Heart right ventricle (tissue), 16 donors: Measurements from ENCODE around the gene INPP5A. TPM values are rescaled to one million over a fixed set of nuclear protein-coding genes. Genes with fewer than 3 reads are reported as not detected.

ENCODE experiments used
- ATAC-seq, 8 donors: fragments of 200-7000 bp; cut with Tn5 transposase; one replicate each; pipeline ENCODE4 v1.9.1; 2020; ENCODE audit warnings: mild to moderate bottlenecking in 8 of 8, moderate library complexity in 8 of 8, moderate number of reproducible peaks in 1 of 8
- DNase-seq, 2 donors: peaks; one replicate each; pipeline ENCODE4 v3.0.0-alpha.2; 2020
- H3K27ac ChIP-seq, 10 donors: fragments of 200-600 bp; sonication (generic) in 2 of 10; one replicate each; pipeline versions ENCODE4 v1.5.0 to v1.8.0; 2020 to 2022; ENCODE audit warnings: mild to moderate bottlenecking in 3 of 10
- H3K27me3 ChIP-seq, 7 donors: fragments of 200-600 bp; one replicate each; pipeline ENCODE4 v1.8.0; 2021 to 2022; ENCODE audit warnings: mild to moderate bottlenecking in 2 of 7
- H3K36me3 ChIP-seq, 9 donors: fragments of 200-600 bp; sonication (generic) in 1 of 9; one replicate each; pipeline versions ENCODE4 v1.5.0 to v1.8.0; 2020 to 2022; ENCODE audit warnings: mild to moderate bottlenecking in 2 of 9
- H3K4me1 ChIP-seq, 9 donors: fragments of 200-600 bp; sonication (generic) in 1 of 9; one replicate each; pipeline versions ENCODE4 v1.5.0 to v1.8.0; 2020 to 2022; ENCODE audit warnings: mild to moderate bottlenecking in 4 of 9
- H3K4me3 ChIP-seq, 10 donors: fragments of 200-600 bp; sonication (generic) in 2 of 10; one replicate each; pipeline versions ENCODE4 v1.5.0 to v1.8.0; 2020 to 2022; ENCODE audit warnings: mild to moderate bottlenecking in 7 of 10, moderate library complexity in 2 of 10
- H3K9me3 ChIP-seq, 11 donors: fragments of 200-600 bp in 10 of 11; sonication (generic) in 2 of 11; one replicate each; pipeline versions ENCODE4 v1.5.0 to v1.8.0; 2013 to 2022; ENCODE audit warnings: mild to moderate bottlenecking in 2 of 11, control low read depth in 1 of 11, moderate library complexity in 1 of 11
- CTCF ChIP-seq, 9 donors: fragments of 200-600 bp; sonication (generic) in 2 of 9; IDR thresholded peaks; one replicate each; pipeline versions ENCODE4 v1.5.0 to v1.8.0; 2021 to 2022; ENCODE audit warnings: antibody characterized with exemption in 9 of 9, mild to moderate bottlenecking in 5 of 9, moderate library complexity in 1 of 9
- WGBS, 2 donors: extraction: QIAGEN DNeasy Blood & Tissue Kit; methylation state at CpG; one replicate each; pipeline ENCODE4 v1.1.7; 2013; ENCODE audit warnings: inconsistent platforms in 1 of 2; 5-methylcytosine and 5-hydroxymethylcytosine counted together
- intact Hi-C, 10 donors: fragments of 100-400 bp; cut with DNase I; formaldehyde crosslinking; loops; one replicate each; pipeline versions ENCODE4 v1.11.1 to v1.14.2; 2022
- polyA plus RNA-seq, 2 donors: library from polyadenylated mRNA; stranded (reverse); fragments of 200-250 nt; gene quantifications; one replicate each; pipeline ENCODE4 v1.2.3, GENCODE V29; 2013
- total RNA-seq, 10 donors: library from RNA; stranded (reverse); fragmentation: NEBNext Ultra II Directional in 3 of 10; extraction: Animal tissue kit (Norgen Biotek cat#: 25700) in 3 of 10; gene quantifications; one replicate each; pipeline versions ENCODE4 v1.2.1 to v1.2.4, GENCODE V29; 2021 to 2023
- donor health status: Arrhythmogenic right ventricular cardiomyopathy.
- donor health status: ischemic (EF 13 %, LVEDD 7.1; RV severe dilation, severe dysfunction).
- donor health status: healthy with polysubstance abuse.
- donor health status: DM: no; HTN: yes; CAD: no.
- donor health status: DM: no; HTN: no; CAD: no.
- donor health status: ischemic (EF 25% LVEDD 6.9; RV normal size, moderate dysfunction).
- donor health status: ischemic (EF 25% LVEDD 5.7; RV mildly dilated, moderate dysfunction).
- donor health status: healthy.
- donor health status: DM: yes; HTN: yes; CAD: no.
- donor health status: Ischemic cardiomyopathy.
- donor health status: ischemic (EF 35%, LVEDD 5.7; RV mildly dilated, moderate dysfunction).
- donor health status: nonischemic (EF 11% LVEDD 7.7; RV severe dilation, severe dysfunction).
- donor health status: DM: yes; HTN: yes; CAD: no.
- donor health status: PGD.
- donor health status: ischemic (EF 29% LVEDD 5.4; RV normal size, mild dysfunction).
- donor health status: nonischemic (EF 23%, LVEDD 6.1; RV moderate dilation, normal function).

INPP5A gene
- total and polyA plus RNA-seq, 12 donors, result 30.4 to 122 (median 106) TPM

- DNase-seq (no peak), ATAC-seq (peak in 7 of 8 donors; percentile 64 to 85 (median 76))
- H3K4me3 ChIP-seq, result no peak overlapping the region
Measured at GRCh38 chr10:132637477-132638129, 100.0 kb downstream of the INPP5A start.

GRCh38 chr10:132638130-132638515, 100.5 kb downstream of the INPP5A start:
- intact Hi-C loops, result loop anchor here in 7 of 10 donors (1.0 to 10.0 kb wide), 9 partner anchors 101 to 246 kb away; partner anchors contain the start of genes PWWP2B (in 3 of the 7) and INPP5A (in 1 of the 7)
- Histone ChIP-seq H3K27ac (no peak overlapping the region), H3K36me3 (no peaks in the 10 kb centered on the region), H3K4me1 (peaks cover 16 to 67% (median 31%) of the 10 kb centered on the region in 9 donors), H3K27me3 (no peaks in the 10 kb centered on the region), H3K9me3 (no peaks in the 10 kb centered on the region), H3K4me3 (no peak overlapping the region)
- DNase-seq (no peak), ATAC-seq (peak in 7 of 8 donors; percentile 22 to 44 (median 39))
- peak in 1 of 9 donors; percentile 27 for TF ChIP-seq CTCF (IDR thresholded peaks at IDR 0.05)
- 58 to 72% methylated on average over 8 of the region's 8 CpGs for WGBS, 2 donors

More at GRCh38 chr10:132637477-132638129, 100.0 kb downstream of the INPP5A start:
- peak; percentile 66 to 85 (median 76) for TF ChIP-seq CTCF (IDR thresholded peaks at IDR 0.05)
- intact Hi-C loops, result loop anchor here in 9 of 10 donors (1.0 to 10.0 kb wide), 14 partner anchors 100 to 245 kb away; partner anchors contain the start of genes PWWP2B (in 3 of the 9) and INPP5A (in 2 of the 9)
- Histone ChIP-seq H3K4me1 (peaks cover 20 to 72% (median 36%) of the 10 kb centered on the region in 9 donors), H3K27ac (no peak overlapping the region), H3K36me3 (no peaks in the 10 kb centered on the region), H3K9me3 (no peaks in the 10 kb centered on the region), H3K27me3 (no peaks in the 10 kb centered on the region)
- WGBS, 2 donors, result 32 to 37% methylated on average over 19 of the region's 19 CpGs

- H3K4me3 ChIP-seq, result no peak overlapping the region
- no peak for TF ChIP-seq CTCF (IDR thresholded peaks at IDR 0.05)
- H3K9me3 ChIP-seq, result no peaks in the 10 kb centered on the region
- no peaks in the 10 kb centered on the region for H3K36me3 ChIP-seq
- H3K4me1 ChIP-seq, result peaks cover 9 to 59% (median 18%) of the 10 kb centered on the region in 9 donors
- intact Hi-C loops, result loop anchor here in 6 of 10 donors (2.0 to 10.0 kb wide), 8 partner anchors 102 to 247 kb away; partner anchors contain the start of genes PWWP2B (in 3 of the 6) and INPP5A (in 1 of the 6)
- H3K27ac ChIP-seq, result no peak overlapping the region
- no peaks in the 10 kb centered on the region for H3K27me3 ChIP-seq
- DNase-seq (no peak), ATAC-seq (no peak)
- 78 to 88% methylated on average over 4 of the region's 4 CpGs for WGBS, 2 donors
Measured at GRCh38 chr10:132639470-132639869, 101.9 kb downstream of the INPP5A start.

GRCh38 chr10:132640326-132641125, 102.9 kb downstream of the INPP5A start:
- no peak for DNase-seq
- intact Hi-C loops, result loop anchor here in 4 of 10 donors (5.0 to 10.0 kb wide), 3 partner anchors 183 to 416 kb away; no protein-coding TSS in a partner anchor
- H3K4me3 ChIP-seq, result no peak overlapping the region

More at GRCh38 chr10:132640326-132641125, 102.9 kb downstream of the INPP5A start:
- Histone ChIP-seq H3K27me3 (no peaks in the 10 kb centered on the region), H3K27ac (no peak overlapping the region), H3K9me3 (no peaks in the 10 kb centered on the region), H3K4me1 (peaks cover 9 to 49% (median 13%) of the 10 kb centered on the region in 9 donors), H3K36me3 (no peaks in the 10 kb centered on the region)
- TF ChIP-seq CTCF (IDR thresholded peaks at IDR 0.05), result no peak
- 91 to 92% methylated on average over 29 of the region's 29 CpGs for WGBS, 2 donors
- no peak for ATAC-seq
